GM10248 (cell line): ENCODE measurements around the gene ABCD4.

Experiments used
- CTCF ChIA-PET: fragments of 300-600 bp; sonication (Branson Sonifier 250); formaldehyde crosslinking; extraction: SDS; loops from one replicate; lab custom pipeline; 2021; ENCODE audit warnings: antibody characterized with exemption; lab: Yijun Ruan, JAX
- POLR2A ChIA-PET: fragments of 350-650 bp; sonication (Branson Sonifier 250); formaldehyde crosslinking; extraction: SDS; loops from one replicate; lab custom pipeline; 2020; ENCODE audit warnings: antibody characterized with exemption; lab: Yijun Ruan, JAX
- DNase-seq: peaks from one replicate; pipeline ENCODE4 v3.0.0; 2012; ENCODE audit errors: extremely low spot score
- CTCF ChIP-seq: IDR thresholded peaks from 2 replicates; pipeline ENCODE4 v1.5.1; 2012; ENCODE audit warnings: mild to moderate bottlenecking, low read depth; ENCODE audit errors: extremely low read depth, missing control alignments, control extremely low read depth

ABCD4 gene

GRCh38 chr14:74265301-74265965 is 37.3 kb downstream of the ABCD4 start:
- CTCF ChIA-PET: interaction anchor here (1.2 to 6.7 kb wide), 3 partner anchors 8 to 13 kb away, joined by 3 to 38 read pairs (median 7); no protein-coding TSS in a partner anchor
- POLR2A ChIA-PET: no interaction called here
- no peak for DNase-seq
- TF ChIP-seq CTCF: no peak

GRCh38 chr14:74263921-74264320 is 38.8 kb downstream of the ABCD4 start:
- ChIA-PET POLR2A (no interaction called here), CTCF (interaction anchor here (0.7 to 1.2 kb wide), 4 partner anchors 11 to 45 kb away, joined by 3 to 5 read pairs (median 3); no protein-coding TSS in a partner anchor)
- TF ChIP-seq CTCF: no peak
- no peak for DNase-seq

GRCh38 chr14:74263181-74263580 is 39.6 kb downstream of the ABCD4 start:
- CTCF ChIA-PET: interaction anchor here (0.8 to 1.2 kb wide), 2 partner anchors 10 to 12 kb away, joined by 3 to 5 read pairs; no protein-coding TSS in a partner anchor
- POLR2A ChIA-PET: no interaction called here
- no peak for TF ChIP-seq CTCF

GRCh38 chr14:74262076-74262475 is 40.7 kb downstream of the ABCD4 start:
- no peak for TF ChIP-seq CTCF
- no peak for DNase-seq
- ChIA-PET CTCF (no interaction called here), POLR2A (no interaction called here)

More at GRCh38 chr14:74263181-74263580, 39.6 kb downstream of the ABCD4 start:
- DNase-seq: no peak

GRCh38 chr14:74261288-74261687 is 41.4 kb downstream of the ABCD4 start:
- DNase-seq: no peak
- ChIA-PET POLR2A (no interaction called here), CTCF (no interaction called here)
- TF ChIP-seq CTCF: no peak

- no peak for DNase-seq
- ChIA-PET CTCF (interaction anchor here (1.2 kb wide), 2 partner anchors 9 kb away, joined by 3 to 5 read pairs; no protein-coding TSS in a partner anchor), POLR2A (no interaction called here)
- TF ChIP-seq CTCF: no peak
These were observed 42.1 kb downstream of the ABCD4 start for GRCh38 chr14:74260525-74261233.
